Measurements from ENCODE around the gene QRFP.

Gene QRFP

GRCh38 chr9:130892477-130893304 lies 3.9 kb downstream of the QRFP start:
- in situ Hi-C loops (cut with HindIII; ENCODE audit: low sequenced_read_pairs): no loop called here

- in situ Hi-C loops (cut with HindIII; ENCODE audit: low sequenced_read_pairs): no loop called here
Measured at GRCh38 chr9:130891688-130892476, 4.7 kb downstream of the QRFP start.

- in situ Hi-C loops (cut with HindIII; ENCODE audit: low sequenced_read_pairs): no loop called here
Measured at GRCh38 chr9:130890870-130891687, 5.5 kb downstream of the QRFP start.

- in situ Hi-C loops (cut with HindIII; ENCODE audit: low sequenced_read_pairs): no loop called here
Measured at GRCh38 chr9:130890124-130890523, 6.5 kb downstream of the QRFP start.

GRCh38 chr9:130888146-130888885 lies 8.3 kb downstream of the QRFP start:
- in situ Hi-C loops (cut with HindIII; ENCODE audit: low sequenced_read_pairs): no loop called here

- in situ Hi-C loops (cut with HindIII; ENCODE audit: low sequenced_read_pairs): no loop called here
Measured at GRCh38 chr9:130887494-130888144, 9.0 kb downstream of the QRFP start.

- in situ Hi-C loops (cut with HindIII; ENCODE audit: low sequenced_read_pairs): no loop called here
Measured at GRCh38 chr9:130886981-130887380, 9.6 kb downstream of the QRFP start.

GRCh38 chr9:130885484-130886375 lies 10.9 kb downstream of the QRFP start:
- in situ Hi-C loops (cut with HindIII; ENCODE audit: low sequenced_read_pairs): no loop called here

GRCh38 chr9:130884542-130885483 lies 11.8 kb downstream of the QRFP start:
- in situ Hi-C loops (cut with HindIII; ENCODE audit: low sequenced_read_pairs): no loop called here

- in situ Hi-C loops (cut with HindIII; ENCODE audit: low sequenced_read_pairs): no loop called here
Measured at GRCh38 chr9:130884111-130884531, 12.5 kb downstream of the QRFP start.

- in situ Hi-C loops (cut with HindIII; ENCODE audit: low sequenced_read_pairs): no loop called here
Measured at GRCh38 chr9:130883479-130883878, 13.1 kb downstream of the QRFP start.

GRCh38 chr9:130882696-130883225 lies 13.9 kb downstream of the QRFP start:
- in situ Hi-C loops (cut with HindIII; ENCODE audit: low sequenced_read_pairs): no loop called here

GRCh38 chr9:130881516-130881915 lies 15.1 kb downstream of the QRFP start:
- in situ Hi-C loops (cut with HindIII; ENCODE audit: low sequenced_read_pairs): no loop called here

- in situ Hi-C loops (cut with HindIII; ENCODE audit: low sequenced_read_pairs): no loop called here
Measured at GRCh38 chr9:130880599-130881220, 15.9 kb downstream of the QRFP start.

GRCh38 chr9:130879863-130880411 lies 16.7 kb downstream of the QRFP start:
- in situ Hi-C loops (cut with HindIII; ENCODE audit: low sequenced_read_pairs): no loop called here

GRCh38 chr9:130878295-130878694 lies 18.3 kb downstream of the QRFP start:
- in situ Hi-C loops (cut with HindIII; ENCODE audit: low sequenced_read_pairs): no loop called here

GRCh38 chr9:130877300-130877699 lies 19.3 kb downstream of the QRFP start:
- in situ Hi-C loops (cut with HindIII; ENCODE audit: low sequenced_read_pairs): no loop called here
